Peyer's patch (tissue), 4 donors: ENCODE results near the gene CALU.

Experiments
- POLR2A ChIP-seq, 2 donors: fragments of 450-650 bp; IDR thresholded peaks; one replicate each; pipeline ENCODE4 v1.5.1; 2017; ENCODE audit warnings: antibody characterized with exemption in 2 of 2, mild to moderate bottlenecking in 2 of 2, moderate library complexity in 2 of 2
- TF ChIP-seq, protein P1 (sequence below), 6 experiments: fragments of 450-650 bp in 4 of 6; fragments of 200-600 bp in 2 of 6; sonication (generic) in 1 of 6; IDR thresholded peaks; one replicate each; pipeline ENCODE4 v1.5.1; 2017 to 2019; ENCODE audit warnings: antibody characterized with exemption in 6 of 6, mild to moderate bottlenecking in 3 of 6, moderate library complexity in 1 of 6

DNA sequence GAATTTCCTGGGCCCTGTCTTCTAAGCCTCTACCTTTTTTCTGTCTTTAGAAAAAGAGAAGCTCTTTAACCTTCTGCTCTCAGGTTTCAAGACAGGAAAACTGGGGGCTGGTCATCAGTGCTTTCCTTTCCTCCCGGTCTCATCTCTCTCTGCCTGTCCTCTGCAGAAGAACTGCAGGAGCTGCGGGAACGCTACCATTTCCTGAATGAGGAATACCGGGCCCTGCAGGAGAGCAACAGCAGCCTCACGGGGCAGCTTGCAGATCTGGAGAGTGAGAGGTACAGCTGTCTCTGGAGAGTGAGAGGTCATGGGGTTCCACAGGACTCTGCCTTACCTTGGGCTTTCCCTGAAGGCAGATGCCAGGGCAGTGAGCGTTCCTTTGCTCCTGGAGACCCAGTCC lies 65.3 kb downstream of the CALU start:
- TF ChIP-seq, protein P1, sequence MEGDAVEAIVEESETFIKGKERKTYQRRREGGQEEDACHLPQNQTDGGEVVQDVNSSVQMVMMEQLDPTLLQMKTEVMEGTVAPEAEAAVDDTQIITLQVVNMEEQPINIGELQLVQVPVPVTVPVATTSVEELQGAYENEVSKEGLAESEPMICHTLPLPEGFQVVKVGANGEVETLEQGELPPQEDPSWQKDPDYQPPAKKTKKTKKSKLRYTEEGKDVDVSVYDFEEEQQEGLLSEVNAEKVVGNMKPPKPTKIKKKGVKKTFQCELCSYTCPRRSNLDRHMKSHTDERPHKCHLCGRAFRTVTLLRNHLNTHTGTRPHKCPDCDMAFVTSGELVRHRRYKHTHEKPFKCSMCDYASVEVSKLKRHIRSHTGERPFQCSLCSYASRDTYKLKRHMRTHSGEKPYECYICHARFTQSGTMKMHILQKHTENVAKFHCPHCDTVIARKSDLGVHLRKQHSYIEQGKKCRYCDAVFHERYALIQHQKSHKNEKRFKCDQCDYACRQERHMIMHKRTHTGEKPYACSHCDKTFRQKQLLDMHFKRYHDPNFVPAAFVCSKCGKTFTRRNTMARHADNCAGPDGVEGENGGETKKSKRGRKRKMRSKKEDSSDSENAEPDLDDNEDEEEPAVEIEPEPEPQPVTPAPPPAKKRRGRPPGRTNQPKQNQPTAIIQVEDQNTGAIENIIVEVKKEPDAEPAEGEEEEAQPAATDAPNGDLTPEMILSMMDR (IDR thresholded peaks at IDR 0.05): no peak
- TF ChIP-seq POLR2A (IDR thresholded peaks at IDR 0.05): no peak
